Measurements from ENCODE around the gene FXYD2. TPM values are rescaled to one million over a fixed set of nuclear protein-coding genes. Genes with fewer than 3 reads are reported as not detected.

The FXYD2 gene
- total RNA-seq, 1 experiment from 2014 or later = not detected

- CTCF ChIA-PET = no interaction called here
- Histone ChIP-seq H3K4me1 (ENCODE audit: insufficient read depth, low read length) (no peaks in the 10 kb centered on the region), H3K4me3 (ENCODE audit: low read length) (no peak overlapping the region), H3K9me3 (ENCODE audit: low read length) (no peaks in the 10 kb centered on the region), H2AFZ (ENCODE audit: low read length) (no peak overlapping the region), H3K79me2 (ENCODE audit: low read length) (no peaks in the 10 kb centered on the region), H4K20me1 (ENCODE audit: low read length) (no peaks in the 10 kb centered on the region), H3F3A (ENCODE audit: low read length, unreplicated experiment) (no peaks in the 10 kb centered on the region), H3K9ac (ENCODE audit: low read length) (no peak overlapping the region), H3K27ac (ENCODE audit: low read length) (no peak overlapping the region), H3K9me2 (replicated peaks; ENCODE audit: low read length) (no peaks in the 10 kb centered on the region), H3K36me3 (ENCODE audit: low read depth, low read length) (no peaks in the 10 kb centered on the region), H3K4me2 (ENCODE audit: low read length) (no peak overlapping the region), H3K27me3 (ENCODE audit: low read length) (peaks cover 95% of the 10 kb centered on the region)
- DNase-seq (no peak), ATAC-seq (no peak)
- intact Hi-C loops (cut with micrococcal nuclease) = no loop called here
- POLR2A ChIA-PET (ENCODE audit: unreplicated experiment) = no interaction called here
- TF ChIP-seq EZH2phosphoT487 (IDR thresholded peaks at IDR 0.05; ENCODE audit: borderline replicate concordance, low read length) = no peak
- no peak for TF ChIP-seq CTCF (conservative IDR thresholded peaks at IDR 0.05; ENCODE audit: low read depth, low read length)
- no peak for TF ChIP-seq EZH2 (IDR thresholded peaks at IDR 0.05; ENCODE audit: low read length, unreplicated experiment)
- no TSS peak for BruUV-seq (replicated peaks)
These were observed 11.8 kb upstream of the FXYD2 start for GRCh38 chr11:117836077-117836960.

GRCh38 chr11:117835576-117835975 is 11.0 kb upstream of the FXYD2 start:
- Histone ChIP-seq H2AFZ (ENCODE audit: low read length) (no peak overlapping the region), H3K9ac (ENCODE audit: low read length) (no peak overlapping the region), H4K20me1 (ENCODE audit: low read length) (no peaks in the 10 kb centered on the region), H3K36me3 (ENCODE audit: low read depth, low read length) (no peaks in the 10 kb centered on the region), H3K4me1 (ENCODE audit: insufficient read depth, low read length) (no peaks in the 10 kb centered on the region), H3K9me3 (ENCODE audit: low read length) (no peaks in the 10 kb centered on the region), H3K79me2 (ENCODE audit: low read length) (no peaks in the 10 kb centered on the region), H3K27me3 (ENCODE audit: low read length) (peaks cover 96% of the 10 kb centered on the region), H3F3A (ENCODE audit: low read length, unreplicated experiment) (no peaks in the 10 kb centered on the region), H3K9me2 (replicated peaks; ENCODE audit: low read length) (no peaks in the 10 kb centered on the region), H3K4me3 (ENCODE audit: low read length) (no peak overlapping the region), H3K4me2 (ENCODE audit: low read length) (no peak overlapping the region), H3K27ac (ENCODE audit: low read length) (no peak overlapping the region)
- POLR2A ChIA-PET (ENCODE audit: unreplicated experiment) = no interaction called here
- CTCF ChIA-PET = no interaction called here
- intact Hi-C loops (cut with micrococcal nuclease) = no loop called here
- DNase-seq (no peak), ATAC-seq (no peak)
- BruUV-seq (replicated peaks) = no TSS peak
- TF ChIP-seq EZH2phosphoT487 (IDR thresholded peaks at IDR 0.05; ENCODE audit: borderline replicate concordance, low read length) (no peak), CTCF (conservative IDR thresholded peaks at IDR 0.05; ENCODE audit: low read depth, low read length) (no peak), EZH2 (IDR thresholded peaks at IDR 0.05; ENCODE audit: low read length, unreplicated experiment) (no peak)

- H3F3A ChIP-seq (ENCODE audit: low read length, unreplicated experiment) = no peaks in the 10 kb centered on the region
- no peak for DNase-seq
These were observed 10.4 kb upstream of the FXYD2 start for GRCh38 chr11:117834838-117835443.

More at GRCh38 chr11:117834838-117835443, 10.4 kb upstream of the FXYD2 start:
- Histone ChIP-seq H3K4me3 (ENCODE audit: low read length) (no peak overlapping the region), H2AFZ (ENCODE audit: low read length) (no peak overlapping the region), H3K9me3 (ENCODE audit: low read length) (no peaks in the 10 kb centered on the region), H3K4me2 (ENCODE audit: low read length) (no peak overlapping the region), H3K27me3 (ENCODE audit: low read length) (peaks cover 96% of the 10 kb centered on the region), H3K79me2 (ENCODE audit: low read length) (no peaks in the 10 kb centered on the region), H3K27ac (ENCODE audit: low read length) (no peak overlapping the region), H4K20me1 (ENCODE audit: low read length) (no peaks in the 10 kb centered on the region), H3K9me2 (replicated peaks; ENCODE audit: low read length) (no peaks in the 10 kb centered on the region), H3K4me1 (ENCODE audit: insufficient read depth, low read length) (no peaks in the 10 kb centered on the region), H3K9ac (ENCODE audit: low read length) (no peak overlapping the region), H3K36me3 (ENCODE audit: low read depth, low read length) (no peaks in the 10 kb centered on the region)
- CTCF ChIA-PET = no interaction called here
- ATAC-seq = no peak
- no peak for TF ChIP-seq CTCF (conservative IDR thresholded peaks at IDR 0.05; ENCODE audit: low read depth, low read length)
- TF ChIP-seq EZH2phosphoT487 (IDR thresholded peaks at IDR 0.05; ENCODE audit: borderline replicate concordance, low read length) = no peak
- no peak for TF ChIP-seq EZH2 (IDR thresholded peaks at IDR 0.05; ENCODE audit: low read length, unreplicated experiment)
- POLR2A ChIA-PET (ENCODE audit: unreplicated experiment) = no interaction called here
- intact Hi-C loops (cut with micrococcal nuclease) = no loop called here
- no TSS peak for BruUV-seq (replicated peaks)
